GM10266 (cell line): ENCODE measurements around the gene KCNJ13.

ENCODE experiments used
- DNase-seq: peaks from one replicate; pipeline ENCODE4 v3.0.0; 2012; ENCODE audit errors: extremely low spot score
- TF ChIP-seq, protein P1 (sequence below): IDR thresholded peaks from 2 replicates; pipeline ENCODE4 v1.5.1; 2012; ENCODE audit warnings: mild to moderate bottlenecking, low read depth; ENCODE audit not compliant: control insufficient read depth, insufficient read depth; ENCODE audit errors: missing control alignments

The KCNJ13 gene

GRCh38 chr2:232749331-232749730, 27.0 kb downstream of the KCNJ13 start:
- no peak for DNase-seq
- TF ChIP-seq, protein P1, sequence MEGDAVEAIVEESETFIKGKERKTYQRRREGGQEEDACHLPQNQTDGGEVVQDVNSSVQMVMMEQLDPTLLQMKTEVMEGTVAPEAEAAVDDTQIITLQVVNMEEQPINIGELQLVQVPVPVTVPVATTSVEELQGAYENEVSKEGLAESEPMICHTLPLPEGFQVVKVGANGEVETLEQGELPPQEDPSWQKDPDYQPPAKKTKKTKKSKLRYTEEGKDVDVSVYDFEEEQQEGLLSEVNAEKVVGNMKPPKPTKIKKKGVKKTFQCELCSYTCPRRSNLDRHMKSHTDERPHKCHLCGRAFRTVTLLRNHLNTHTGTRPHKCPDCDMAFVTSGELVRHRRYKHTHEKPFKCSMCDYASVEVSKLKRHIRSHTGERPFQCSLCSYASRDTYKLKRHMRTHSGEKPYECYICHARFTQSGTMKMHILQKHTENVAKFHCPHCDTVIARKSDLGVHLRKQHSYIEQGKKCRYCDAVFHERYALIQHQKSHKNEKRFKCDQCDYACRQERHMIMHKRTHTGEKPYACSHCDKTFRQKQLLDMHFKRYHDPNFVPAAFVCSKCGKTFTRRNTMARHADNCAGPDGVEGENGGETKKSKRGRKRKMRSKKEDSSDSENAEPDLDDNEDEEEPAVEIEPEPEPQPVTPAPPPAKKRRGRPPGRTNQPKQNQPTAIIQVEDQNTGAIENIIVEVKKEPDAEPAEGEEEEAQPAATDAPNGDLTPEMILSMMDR, result no peak

GRCh38 chr2:232748038-232748437, 28.3 kb downstream of the KCNJ13 start:
- DNase-seq, result no peak
- TF ChIP-seq, protein P1, result no peak

GRCh38 chr2:232744963-232745362, 31.4 kb downstream of the KCNJ13 start:
- TF ChIP-seq, protein P1, result no peak
- no peak for DNase-seq

DNA sequence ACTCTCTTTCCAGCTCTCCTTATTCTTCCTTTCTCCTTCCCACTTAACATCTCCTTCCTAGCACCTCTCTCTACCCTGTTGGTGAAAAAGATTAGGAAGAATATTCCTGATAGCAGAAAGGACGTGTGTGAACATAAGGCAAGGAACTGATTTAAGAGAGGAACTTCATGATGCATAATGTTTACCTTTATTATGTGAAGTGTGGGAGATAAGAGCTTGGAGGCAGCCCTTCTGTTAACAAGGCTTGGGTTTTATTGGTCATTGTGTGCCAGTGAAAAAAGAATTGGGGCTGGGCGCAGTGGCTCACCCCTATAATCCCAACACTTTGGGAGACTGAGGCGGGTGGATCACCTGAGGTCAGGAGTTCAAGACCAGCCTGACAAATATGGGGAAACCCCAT, 34.4 kb downstream of the KCNJ13 start:
- TF ChIP-seq, protein P1, result no peak
- no peak for DNase-seq

DNA sequence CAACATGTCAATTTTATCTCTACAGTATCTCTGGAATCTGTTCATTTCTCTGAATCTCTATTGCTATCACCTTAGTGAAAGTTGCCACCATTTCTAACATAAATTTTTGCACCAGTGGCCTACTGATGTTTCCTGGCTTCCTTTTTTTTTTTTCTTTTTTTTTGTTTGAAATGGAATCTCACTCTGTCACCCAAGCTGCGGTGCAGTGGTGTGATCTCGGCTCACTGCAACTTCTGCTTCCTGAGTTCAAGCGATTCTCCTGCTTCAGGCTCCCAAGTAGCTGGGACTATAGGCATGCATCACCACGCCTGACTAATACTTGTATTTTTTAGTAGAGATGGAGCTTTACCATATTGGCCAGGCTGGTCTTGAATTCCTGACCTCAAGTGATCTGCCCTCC, 35.1 kb downstream of the KCNJ13 start:
- DNase-seq, result no peak
- TF ChIP-seq, protein P1, result no peak

GRCh38 chr2:232731470-232731869, 44.9 kb downstream of the KCNJ13 start:
- DNase-seq, result no peak
- TF ChIP-seq, protein P1, result no peak

GRCh38 chr2:232728785-232729184, 47.6 kb downstream of the KCNJ13 start:
- TF ChIP-seq, protein P1, result no peak
- no peak for DNase-seq
